ENCODE measurements around the gene COTL1.

GRCh38 chr16:84614623-84614967, 3.3 kb downstream of the COTL1 start:
- TF ChIP-seq CTCF (IDR thresholded peaks at IDR 0.05) (no peak), POLR2A (IDR thresholded peaks at IDR 0.05) (no peak)

All from adrenal gland (tissue), 5 donors.